Panc1 (cell line): Measurements from ENCODE around the gene CDKN2AIP. TPM values are rescaled to one million over a fixed set of nuclear protein-coding genes. Genes with fewer than 3 reads are reported as not detected.

ENCODE experiments used
- ATAC-seq: fragments of 200-7000 bp; cut with Tn5 transposase; 2 replicates; pipeline ENCODE4 v1.9.1; 2020; ENCODE audit warnings: mild to moderate bottlenecking, moderate library complexity
- BruUV-seq: library from RNA; stranded (reverse); fragments of 400-500 nt; replicated peaks from 2 replicates; lab custom pipeline; 2021; lab: Mats Ljungman, UMichigan
- CTCF ChIA-PET: fragments of 300-600 bp; sonication (Branson Sonifier 250); formaldehyde crosslinking; loops from one replicate; lab custom pipeline; 2022; ENCODE audit warnings: antibody characterized with exemption; lab: Charles Lee
- POLR2A ChIA-PET: fragments of 300-600 bp; sonication (Branson Sonifier 250); formaldehyde crosslinking; loops from one replicate; lab custom pipeline; 2022; ENCODE audit warnings: antibody characterized with exemption; lab: Charles Lee
- DNase-seq: peaks from one replicate; pipeline ENCODE4 v3.0.0-alpha.2; 2010; ENCODE audit warnings: low read depth, low spot score
- H3K27ac ChIP-seq: 2 replicates; pipeline ENCODE4 v1.5.1; 2011; ENCODE audit warnings: mild to moderate bottlenecking, low read length, inconsistent platforms
- H3K27me3 ChIP-seq: fragments of 200-500 bp; sonication (Bioruptor generic); 2 replicates; pipeline ENCODE4 v1.6.0; 2014; ENCODE audit warnings: low read length, inconsistent platforms; ENCODE audit not compliant: control insufficient read depth, insufficient read depth
- H3K36me3 ChIP-seq: fragments of 200-500 bp; sonication (Bioruptor generic); 2 replicates; pipeline ENCODE4 v1.5.1; 2014; ENCODE audit warnings: inconsistent platforms, mild to moderate bottlenecking, low read length, moderate library complexity; ENCODE audit not compliant: control insufficient read depth, insufficient read depth
- H3K4me1 ChIP-seq: 2 replicates; pipeline ENCODE4 v1.5.1; 2011; ENCODE audit warnings: inconsistent platforms, mild to moderate bottlenecking, low read length, moderate library complexity; ENCODE audit not compliant: control insufficient read depth, insufficient read depth
- H3K4me3 ChIP-seq, 2 experiments: 2 replicates each; pipeline ENCODE4 v1.5.1; 2011 to 2012; ENCODE audit warnings: low read depth in 2 of 2, low read length in 2 of 2, mild to moderate bottlenecking in 2 of 2, inconsistent platforms in 1 of 2, moderate library complexity in 1 of 2
- H3K9me3 ChIP-seq: fragments of 200-500 bp; sonication (Bioruptor generic); 2 replicates; pipeline ENCODE4 v1.5.1; 2014; ENCODE audit warnings: low read depth, mild to moderate bottlenecking, inconsistent platforms, low read length, moderate library complexity; ENCODE audit not compliant: control insufficient read depth, insufficient read depth
- CTCF ChIP-seq: fragments of 450-650 bp; IDR thresholded peaks from 2 replicates; pipeline ENCODE4 v1.5.1; 2017; ENCODE audit warnings: mild to moderate bottlenecking
- POLR2AphosphoS5 ChIP-seq: IDR thresholded peaks from 2 replicates; pipeline ENCODE4 v1.6.1; 2012; ENCODE audit warnings: mild to moderate bottlenecking, low read depth, low read length, moderate library complexity
- REST ChIP-seq, 2 experiments: IDR thresholded peaks; 2 replicates each; pipeline ENCODE4 v1.6.1; 2011 to 2012; ENCODE audit warnings: low read depth in 2 of 2, control low read depth in 1 of 2, low read length in 1 of 2, mild to moderate bottlenecking in 1 of 2, moderate library complexity in 1 of 2; ENCODE audit not compliant: insufficient read depth in 1 of 2
- SIN3A ChIP-seq: IDR thresholded peaks from 2 replicates; pipeline ENCODE4 v1.6.1; 2012; ENCODE audit warnings: low read depth, mild to moderate bottlenecking, low read length, moderate library complexity, borderline replicate concordance; ENCODE audit not compliant: insufficient read depth
- TCF7L2 ChIP-seq: IDR thresholded peaks from 2 replicates; pipeline ENCODE4 v1.6.1; 2011; ENCODE audit warnings: mild to moderate bottlenecking, low read depth, low read length, inconsistent platforms
- in situ Hi-C: cut with HindIII; loops from 2 replicates; pipeline ENCODE4 v1.10.0; 2016; ENCODE audit warnings: low sequenced_read_pairs, low pct_unique_long_range_greater_than_20kb
- intact Hi-C: fragments of 100-400 bp; cut with micrococcal nuclease; formaldehyde crosslinking; loops from one replicate; pipeline ENCODE4 v1.10.0; 2022; ENCODE audit not compliant: unreplicated experiment
- total RNA-seq: library from RNA; stranded (reverse); gene quantifications from one replicate; pipeline ENCODE4 v1.2.1, GENCODE V29; 2021; ENCODE audit not compliant: unreplicated experiment

Gene CDKN2AIP
- total RNA-seq, 1 experiment from 2014 or later, result 21.1 TPM

GRCh38 chr4:183416879-183417755 lies 27.3 kb upstream of the CDKN2AIP start:
- Histone ChIP-seq H3K9me3 (no peaks in the 10 kb centered on the region), H3K27me3 (no peaks in the 10 kb centered on the region), H3K27ac (no peak overlapping the region), H3K4me3 (no peak overlapping the region), H3K36me3 (no peaks in the 10 kb centered on the region), H3K4me1 (no peaks in the 10 kb centered on the region)
- no peak for TF ChIP-seq SIN3A
- TF ChIP-seq REST (IDR thresholded peaks at IDR 0.05; ENCODE audit: insufficient read depth in 1 of 2, low read depth in 2 of 2, low read length in 1 of 2), result no peak
- no peak for TF ChIP-seq TCF7L2
- no peak for TF ChIP-seq POLR2AphosphoS5
- no peak for TF ChIP-seq CTCF
- intact Hi-C loops (no loop called here), in situ Hi-C loops (no loop called here)
- no peak for ATAC-seq
- POLR2A ChIA-PET, result interaction anchor here (0.6 kb wide), 1 partner anchor 12 kb away, joined by 5 read pairs; no protein-coding TSS in a partner anchor
- CTCF ChIA-PET, result no interaction called here
- DNase-seq, result no peak
- BruUV-seq, result no TSS peak

- ChIA-PET POLR2A (no interaction called here), CTCF (no interaction called here)
- intact Hi-C loops, result no loop called here
- Histone ChIP-seq H3K27me3 (no peaks in the 10 kb centered on the region), H3K27ac (no peak overlapping the region; the same call in 1 of the 2 replicates), H3K4me1 (peaks cover 13% of the 10 kb centered on the region; the same call in 1 of the 2 replicates), H3K36me3 (no peaks in the 10 kb centered on the region), H3K9me3 (no peaks in the 10 kb centered on the region), H3K4me3 (no peak overlapping the region)
- DNase-seq, result no peak
- ATAC-seq, result peak; percentile 73
- no TSS peak for BruUV-seq
- no peak for TF ChIP-seq CTCF
- no peak for TF ChIP-seq POLR2AphosphoS5
- no peak for TF ChIP-seq SIN3A
- TF ChIP-seq REST (IDR thresholded peaks at IDR 0.05; ENCODE audit: insufficient read depth in 1 of 2, low read depth in 2 of 2, low read length in 1 of 2), result no peak
- no peak for TF ChIP-seq TCF7L2
- in situ Hi-C loops, result no loop called here
Measured at GRCh38 chr4:183422962-183423631, 21.3 kb upstream of the CDKN2AIP start.
